Glutamatergic neuron (in vitro differentiated cells): ENCODE results near the gene IGSF23. TPM values are rescaled to one million over a fixed set of nuclear protein-coding genes. Genes with fewer than 3 reads are reported as not detected.
"Not testable (repeated sequence)": the region's sequence is repeated elsewhere in the genome, so short reads cannot be mapped to it uniquely, and the experiment has no call there.

ENCODE experiments used
- DNase-seq: peaks from one replicate; pipeline ENCODE4 v3.0.0; 2022
- H3K27ac Mint-ChIP-seq: one replicate; pipeline ENCODE4 v1.8.0; 2020; ENCODE audit warnings: mild to moderate bottlenecking, mixed read lengths, inconsistent platforms; ENCODE audit not compliant: unreplicated experiment
- H3K27me3 Mint-ChIP-seq: one replicate; pipeline ENCODE4 v1.8.0; 2020; ENCODE audit warnings: mild to moderate bottlenecking, moderate library complexity, mixed read lengths, inconsistent platforms; ENCODE audit not compliant: unreplicated experiment
- H3K36me3 Mint-ChIP-seq: one replicate; pipeline ENCODE4 v1.8.0; 2020; ENCODE audit warnings: mild to moderate bottlenecking, mixed read lengths, inconsistent platforms; ENCODE audit not compliant: unreplicated experiment
- H3K4me1 Mint-ChIP-seq: one replicate; pipeline ENCODE4 v1.8.0; 2020; ENCODE audit warnings: mild to moderate bottlenecking, low read depth, mixed read lengths, inconsistent platforms; ENCODE audit not compliant: unreplicated experiment
- H3K4me3 Mint-ChIP-seq: one replicate; pipeline ENCODE4 v1.8.0; 2020; ENCODE audit warnings: mild to moderate bottlenecking, mixed read lengths, inconsistent platforms; ENCODE audit not compliant: unreplicated experiment
- H3K9me3 Mint-ChIP-seq: one replicate; pipeline ENCODE4 v1.8.0; 2020; ENCODE audit warnings: mild to moderate bottlenecking, moderate library complexity, mixed read lengths, inconsistent platforms; ENCODE audit not compliant: unreplicated experiment
- CTCF ChIP-seq: fragments of 200-600 bp; sonication (generic); IDR thresholded peaks from one replicate; pipeline ENCODE4 v1.5.0; 2021; ENCODE audit not compliant: partially characterized antibody, unreplicated experiment
- total RNA-seq: library from RNA; stranded (reverse); fragmentation: NEBNext Ultra II Directional; extraction: Animal tissue kit (Norgen Biotek cat#: 25700); gene quantifications from one replicate; pipeline ENCODE4 v1.2.1, GENCODE V29; 2021; ENCODE audit not compliant: unreplicated experiment

The IGSF23 gene
- total RNA-seq, 1 donor from 2014 or later, result not detected

- peaks cover 6% of the 10 kb centered on the region for H3K9me3 Mint-ChIP-seq
- H3K27ac Mint-ChIP-seq, result no peak overlapping the region
- peaks cover under 1% of the 10 kb centered on the region for H3K27me3 Mint-ChIP-seq
- no peak overlapping the region for H3K4me3 Mint-ChIP-seq
- no peaks in the 10 kb centered on the region for H3K4me1 Mint-ChIP-seq
- peaks cover under 1% of the 10 kb centered on the region for H3K36me3 Mint-ChIP-seq
- TF ChIP-seq CTCF, result no peak
- DNase-seq, result no peak
These were observed 10.3 kb downstream of the IGSF23 start for GRCh38 chr19:44623626-44624025.

- peaks cover 3% of the 10 kb centered on the region for H3K36me3 Mint-ChIP-seq
- H3K4me1 Mint-ChIP-seq, result no peaks in the 10 kb centered on the region
- H3K9me3 Mint-ChIP-seq, result peaks cover 6% of the 10 kb centered on the region
- H3K4me3 Mint-ChIP-seq, result no peak overlapping the region
- DNase-seq, result no peak
- TF ChIP-seq CTCF, result no peak
- peaks cover 4% of the 10 kb centered on the region for H3K27me3 Mint-ChIP-seq
- no peak overlapping the region for H3K27ac Mint-ChIP-seq
These were observed 11.5 kb downstream of the IGSF23 start for GRCh38 chr19:44624840-44625354.

GRCh38 chr19:44625637-44626036, 12.3 kb downstream of the IGSF23 start:
- not testable (repeated sequence) for H3K27ac Mint-ChIP-seq, H3K4me3 Mint-ChIP-seq, H3K36me3 Mint-ChIP-seq, DNase-seq, H3K9me3 Mint-ChIP-seq, H3K27me3 Mint-ChIP-seq, H3K4me1 Mint-ChIP-seq

GRCh38 chr19:44626048-44626624, 12.8 kb downstream of the IGSF23 start:
- Mint-ChIP-seq H3K9me3 (peaks cover 4% of the 10 kb centered on the region), H3K27ac (no peak overlapping the region), H3K27me3 (peaks cover 4% of the 10 kb centered on the region), H3K36me3 (peaks cover 3% of the 10 kb centered on the region), H3K4me3 (no peak overlapping the region), H3K4me1 (no peaks in the 10 kb centered on the region)
- TF ChIP-seq CTCF, result no peak
- no peak for DNase-seq

GRCh38 chr19:44627631-44628030, 14.3 kb downstream of the IGSF23 start:
- H3K36me3 Mint-ChIP-seq, result peaks cover 3% of the 10 kb centered on the region

More at GRCh38 chr19:44627631-44628030, 14.3 kb downstream of the IGSF23 start:
- TF ChIP-seq CTCF, result no peak
- Mint-ChIP-seq H3K27ac (no peak overlapping the region), H3K4me1 (no peaks in the 10 kb centered on the region), H3K9me3 (peaks cover 4% of the 10 kb centered on the region), H3K4me3 (no peak overlapping the region), H3K27me3 (peaks cover 4% of the 10 kb centered on the region)
- no peak for DNase-seq
